GM19467 (cell line): ENCODE data around the gene MRPL14.

Source experiments
- ATAC-seq: cut with Tn5 transposase; IDR thresholded peaks from one replicate; pipeline ENCODE4 v1.9.1; 2021; ENCODE audit warnings: mild to moderate bottlenecking, moderate library complexity; ENCODE audit not compliant: unreplicated experiment

The MRPL14 gene

DNA sequence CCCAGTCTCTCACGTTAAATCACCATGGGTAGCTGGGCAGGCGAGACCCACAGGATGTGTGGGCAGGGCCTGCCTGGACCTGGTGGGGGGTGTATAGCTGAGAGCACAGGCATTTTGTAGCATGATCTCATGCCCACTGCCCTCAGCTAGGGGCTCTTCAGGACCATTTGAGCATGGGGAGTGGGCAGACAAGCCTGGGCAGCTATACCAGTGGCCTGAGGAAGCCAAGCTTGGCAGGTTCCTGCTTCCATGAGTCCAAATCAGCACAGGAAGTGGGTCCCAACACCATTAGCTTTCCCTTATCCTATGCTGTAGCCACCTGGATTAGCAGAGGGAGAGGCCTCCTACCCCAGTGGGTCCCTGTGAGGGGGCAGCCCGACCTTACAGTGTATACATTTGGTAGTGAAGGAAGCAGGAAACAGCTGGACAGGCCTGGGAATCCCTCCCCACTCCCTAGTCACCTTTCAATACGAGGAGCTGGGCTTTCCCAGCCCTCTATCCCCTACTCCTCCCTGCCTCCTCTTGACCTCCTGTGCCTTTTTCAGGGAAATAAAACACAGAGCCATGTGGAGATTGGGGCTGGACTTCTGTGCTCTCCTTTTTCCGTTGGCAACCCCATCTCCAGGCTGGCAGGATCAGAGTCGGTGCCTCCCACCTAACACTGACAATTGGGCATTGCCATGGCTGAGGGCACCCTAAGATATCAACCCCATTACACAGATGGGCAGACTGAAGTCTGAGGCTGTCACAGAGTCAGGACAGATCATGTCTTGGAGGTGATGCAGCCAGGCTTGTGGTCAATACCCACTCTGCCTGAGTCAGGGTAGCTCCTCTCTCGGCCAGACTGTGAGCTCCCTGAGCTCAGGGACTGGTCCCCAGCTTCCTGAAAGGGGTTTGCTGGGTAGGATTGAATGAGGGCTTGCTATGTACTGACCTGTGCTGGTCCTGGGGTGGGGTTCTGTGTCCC lies 59.8 kb downstream of the MRPL14 start:
- ATAC-seq, result no peak

GRCh38 chr6:44066394-44067172 lies 60.7 kb downstream of the MRPL14 start:
- no peak for ATAC-seq

- no peak for ATAC-seq
Observed at GRCh38 chr6:44065443-44066140, 61.7 kb downstream of the MRPL14 start.

GRCh38 chr6:44064948-44065272 lies 62.3 kb downstream of the MRPL14 start:
- no peak for ATAC-seq

DNA sequence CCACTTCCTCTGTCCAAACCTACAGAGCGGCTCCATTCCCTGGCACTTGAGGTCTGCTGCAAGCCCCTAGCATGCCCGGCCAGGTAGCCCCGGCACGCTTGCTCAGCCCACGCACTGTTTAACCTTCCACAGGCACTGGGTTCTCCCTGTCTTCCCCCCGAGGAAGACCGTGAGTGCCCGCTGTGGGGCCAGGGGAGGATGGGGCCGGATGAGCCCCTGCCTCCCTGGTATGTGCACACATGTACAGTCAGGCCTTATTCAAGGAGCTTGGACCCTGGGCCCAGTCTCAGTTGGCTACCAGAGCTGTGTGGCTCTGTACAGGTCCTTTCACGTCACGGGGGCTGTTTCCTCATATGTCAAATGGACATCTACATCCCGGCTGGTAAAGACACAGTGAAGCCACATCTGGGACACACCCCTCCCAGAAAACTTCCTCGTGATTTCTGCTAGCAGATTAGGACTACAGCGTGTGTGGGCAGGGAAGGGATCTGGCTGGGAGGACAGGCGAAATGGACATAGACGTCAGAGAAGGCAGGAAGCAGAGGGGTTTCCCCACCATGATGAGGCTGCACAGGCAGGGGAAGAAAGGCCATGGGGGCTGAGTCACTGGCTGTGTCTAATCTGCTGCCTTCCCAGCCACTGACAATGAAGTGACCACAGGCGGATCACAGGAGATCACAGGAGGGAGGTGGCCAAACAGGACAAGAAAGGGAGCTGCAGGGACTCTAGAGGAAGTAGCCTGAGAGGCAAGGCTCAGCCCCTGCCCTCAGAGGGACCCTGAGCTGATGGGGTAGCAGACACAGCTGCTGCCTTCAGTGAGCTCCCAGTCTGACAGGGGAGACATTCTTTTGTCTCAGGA lies 62.9 kb downstream of the MRPL14 start:
- no peak for ATAC-seq

DNA sequence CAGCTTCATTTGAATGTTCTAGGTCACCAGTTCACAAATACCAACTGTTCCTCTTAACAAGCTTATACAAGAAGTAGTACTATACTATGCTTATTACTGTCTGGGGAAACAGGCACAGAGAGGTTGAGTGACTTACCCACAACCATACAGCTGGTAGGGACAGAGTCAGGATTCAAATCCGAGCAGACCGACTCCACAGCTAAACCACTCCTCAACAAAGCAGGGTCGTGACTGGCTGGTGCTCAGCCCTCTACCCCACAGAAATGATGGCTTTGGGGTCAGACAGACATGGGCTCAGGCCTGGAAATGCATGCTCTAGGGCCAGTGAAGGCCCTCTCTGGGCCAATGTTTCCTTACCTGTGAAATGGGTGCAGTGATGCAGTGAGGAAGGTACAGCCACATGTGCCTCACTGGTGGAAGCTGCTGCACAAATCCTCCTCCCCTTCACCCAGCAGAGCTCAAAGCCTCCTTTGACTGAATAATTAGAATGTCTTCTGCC lies 63.6 kb downstream of the MRPL14 start:
- no peak for ATAC-seq
